HepG2 (cell line): ENCODE results near the gene ESPN. TPM values are rescaled to one million over a fixed set of nuclear protein-coding genes. Genes with fewer than 3 reads are reported as not detected.

ENCODE experiments used
- ATF7 ChIP-seq, 2 experiments: fragments of 450-650 bp in 1 of 2; sonication (generic) in 1 of 2; formaldehyde crosslinking in 1 of 2; IDR thresholded peaks; 2 replicates each; pipeline versions ENCODE4 v1.4.0 to v1.6.1; 2016 to 2020; ENCODE audit warnings: antibody characterized with exemption in 1 of 2, mild to moderate bottlenecking in 1 of 2, missing genetic modification reagents in 1 of 2
- DBP ChIP-seq: sonication (generic); formaldehyde crosslinking; IDR thresholded peaks from 2 replicates; pipeline ENCODE4 v1.4.0; 2020; ENCODE audit warnings: missing genetic modification reagents; ENCODE audit errors: not compliant biosample characterization
- ISL2 ChIP-seq: sonication (generic); formaldehyde crosslinking; IDR thresholded peaks from 2 replicates; pipeline ENCODE4 v1.5.0; 2020; ENCODE audit warnings: missing genetic modification reagents
- KLF6 ChIP-seq: IDR thresholded peaks from 2 replicates; pipeline ENCODE4 v1.8.0; 2016; ENCODE audit warnings: missing biosample characterization, missing genetic modification reagents
- NAIF1 ChIP-seq: sonication (generic); formaldehyde crosslinking; IDR thresholded peaks from 2 replicates; pipeline ENCODE4 v1.5.0; 2020; ENCODE audit warnings: mild to moderate bottlenecking, missing genetic modification reagents, borderline replicate concordance
- NCOA2 ChIP-seq: sonication (generic); formaldehyde crosslinking; IDR thresholded peaks from 2 replicates; pipeline ENCODE4 v1.8.0; 2022; ENCODE audit warnings: inconsistent platforms
- NFE2 ChIP-seq: sonication (generic); formaldehyde crosslinking; IDR thresholded peaks from 2 replicates; pipeline ENCODE4 v1.4.0; 2020; ENCODE audit warnings: missing genetic modification reagents
- REL ChIP-seq: sonication (generic); formaldehyde crosslinking; conservative IDR thresholded peaks from 2 replicates; pipeline ENCODE4 v1.8.0; 2022; ENCODE audit warnings: mild to moderate bottlenecking, missing genetic modification reagents, moderate library complexity
- SAFB2 ChIP-seq: sonication (generic); formaldehyde crosslinking; IDR thresholded peaks from 2 replicates; pipeline ENCODE4 v1.5.1; 2020; ENCODE audit warnings: missing genetic modification reagents, low read depth, mild to moderate bottlenecking, borderline replicate concordance
- SMAD3 ChIP-seq: sonication (generic); formaldehyde crosslinking; IDR thresholded peaks from 2 replicates; pipeline ENCODE4 v1.4.0; 2020; ENCODE audit warnings: missing genetic modification reagents
- SOX13 ChIP-seq, 3 experiments: fragments of 450-650 bp in 1 of 3; sonication (generic) in 1 of 3; formaldehyde crosslinking in 1 of 3; IDR thresholded peaks in 2 of 3; conservative IDR thresholded peaks in 1 of 3; 2 replicates each; pipeline versions ENCODE4 v1.5.0 to v1.6.1; 2016 to 2020; ENCODE audit warnings: antibody characterized with exemption in 1 of 3, mild to moderate bottlenecking in 1 of 3, missing compliant biosample characterization in 1 of 3, missing genetic modification reagents in 1 of 3, moderate library complexity in 1 of 3
- STAG1 ChIP-seq: sonication (generic); formaldehyde crosslinking; IDR thresholded peaks from 2 replicates; pipeline ENCODE4 v1.4.0; 2020; ENCODE audit warnings: missing genetic modification reagents
- TEAD3 ChIP-seq: optimal IDR thresholded peaks from 2 replicates; pipeline ENCODE3; 2016; ENCODE audit warnings: borderline replicate concordance
- ZBTB25 ChIP-seq: IDR thresholded peaks from 2 replicates; pipeline ENCODE4 v1.6.1; 2018; ENCODE audit warnings: missing genetic modification reagents
- ZFP1 ChIP-seq: IDR thresholded peaks from 2 replicates; pipeline ENCODE4 v1.6.1; 2016
- ZMAT5 ChIP-seq: sonication (generic); formaldehyde crosslinking; IDR thresholded peaks from 2 replicates; pipeline ENCODE4 v1.5.0; 2020; ENCODE audit warnings: mild to moderate bottlenecking, low read depth, missing genetic modification reagents, borderline replicate concordance
- ZNF138 ChIP-seq: sonication (generic); formaldehyde crosslinking; IDR thresholded peaks from 2 replicates; pipeline ENCODE4 v1.5.0; 2020; ENCODE audit warnings: mild to moderate bottlenecking, low read depth, missing genetic modification reagents
- ZNF546 ChIP-seq: sonication (generic); formaldehyde crosslinking; conservative IDR thresholded peaks from 2 replicates; pipeline ENCODE4 v1.8.1; 2023; ENCODE audit warnings: mild to moderate bottlenecking, missing genetic modification reagents
- ZNF563 ChIP-seq: sonication (generic); formaldehyde crosslinking; IDR thresholded peaks from 2 replicates; pipeline ENCODE4 v1.8.0; 2022; ENCODE audit warnings: mild to moderate bottlenecking, moderate library complexity, missing genetic modification reagents
- ZNF646 ChIP-seq: sonication (generic); formaldehyde crosslinking; IDR thresholded peaks from 2 replicates; pipeline ENCODE4 v1.9.0; 2021; ENCODE audit warnings: mild to moderate bottlenecking, missing genetic modification reagents
- polyA plus RNA-seq, 8 experiments: library from polyadenylated mRNA; depleted of rRNA in 3 of 8; stranded (reverse) in 7 of 8; unstranded in 1 of 8; fragments of >200 nt; fragmentation: Illumina TruSeq in 4 of 8; extraction: Trizol in 4 of 8; gene quantifications; 2 replicates each; pipeline versions ENCODE4 v1.2.1 to v1.2.3, GENCODE V29; 2011 to 2016; ENCODE audit warnings: low read depth in 4 of 8, missing spikeins in 1 of 8, mixed read lengths in 1 of 8; ENCODE audit not compliant: insufficient read depth in 1 of 8
- total RNA-seq, 5 experiments: library from RNA; depleted of rRNA; stranded (reverse); fragments of >200 nt; fragmentation: Illumina TruSeq; extraction: Trizol; gene quantifications; 2 replicates each; pipeline ENCODE4 v1.2.3, GENCODE V29; 2016; ENCODE audit warnings: low read depth in 1 of 5

ESPN gene
- total and polyA plus RNA-seq, 2 of the 13 experiments (the other 11 are each of a cell fraction or from before 2014, with no cell fraction given) = 48.6 to 54.2 TPM

DNA sequence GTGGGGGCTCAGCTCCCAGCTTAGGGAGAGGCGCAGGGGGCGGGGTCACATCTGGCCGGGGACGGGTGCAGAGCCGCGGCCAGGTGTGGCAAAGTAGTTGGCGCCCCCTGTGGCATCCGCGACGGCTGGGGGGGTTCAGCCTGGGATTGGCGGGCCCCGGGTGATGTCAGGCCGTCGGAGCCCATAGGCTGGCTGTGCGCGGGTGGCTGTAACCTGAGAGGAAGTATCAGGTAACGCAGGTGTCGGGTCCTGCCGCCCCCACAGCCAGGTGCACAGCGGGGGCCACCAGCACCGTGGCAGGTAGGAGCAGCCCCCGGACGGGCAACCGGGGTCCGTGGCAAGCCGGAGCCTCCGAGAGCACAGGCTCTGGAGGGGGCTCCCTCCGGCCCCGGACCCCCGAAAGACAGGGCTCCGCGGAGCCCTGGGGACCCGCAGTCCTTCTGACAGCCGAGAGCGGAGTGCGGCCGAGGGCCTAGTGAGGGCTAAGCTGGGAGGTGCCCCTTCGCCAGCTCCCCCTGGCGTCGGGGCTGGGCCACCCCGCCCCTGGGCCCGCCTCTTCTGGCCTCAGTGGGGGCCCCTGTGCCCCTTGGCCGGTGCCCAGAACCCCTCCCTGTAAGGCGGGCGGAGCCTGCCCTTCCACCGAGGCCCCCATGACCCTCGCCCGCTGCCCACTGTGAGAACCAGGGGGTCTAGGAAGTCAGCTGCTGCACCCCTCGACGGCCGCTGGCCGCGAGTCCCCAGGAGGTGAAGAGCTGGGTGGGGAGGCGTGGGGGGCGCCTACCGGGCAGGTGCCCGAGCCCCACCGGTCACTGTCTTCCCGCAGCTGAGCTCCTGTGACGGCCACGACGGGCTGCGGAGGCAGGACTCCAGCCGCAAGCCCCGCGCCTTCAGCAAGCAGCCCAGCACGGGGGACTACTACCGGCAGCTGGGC, 23.5 kb downstream of the ESPN start (continued):
- no peak for TF ChIP-seq KLF6 (CRISPR knock-in tag)
- no peak for TF ChIP-seq REL
- TF ChIP-seq ZNF138 = 0 out of 2 replicates have a peak, but pooled peaks have one; percentile 35
- no peak for TF ChIP-seq SMAD3 (CRISPR knock-in tag)
- no peak for TF ChIP-seq ZNF646 (CRISPR knock-in tag)
- TF ChIP-seq ZFP1 (CRISPR knock-in tag) = peak; percentile 24; the same call in 1 of the 2 replicates
- TF ChIP-seq ATF7 (IDR thresholded peaks at IDR 0.05) = no peak
- TF ChIP-seq ATF7 (CRISPR knock-in tag; IDR thresholded peaks at IDR 0.05) = peak; percentile 56; the same call in 1 of the 2 replicates
- no peak for TF ChIP-seq SOX13 (IDR thresholded peaks at IDR 0.05)
- TF ChIP-seq SOX13 (CRISPR knock-in tag; conservative IDR thresholded peaks at IDR 0.05 in 1 of 2, IDR thresholded peaks at IDR 0.05 in 1 of 2) = peak in 1 of 2 experiments; percentile 39; a peak in 1 of 4 replicates
- no peak for TF ChIP-seq NFE2 (CRISPR knock-in tag)
- 0 out of 2 replicates have a peak, but pooled peaks have one; percentile 3 for TF ChIP-seq NAIF1 (CRISPR knock-in tag)
- TF ChIP-seq ZBTB25 = no peak
- 0 out of 2 replicates have a peak, but pooled peaks have one; percentile 59 for TF ChIP-seq SAFB2
- 0 out of 2 replicates have a peak, but pooled peaks have one; percentile 60 for TF ChIP-seq ZNF563
- no peak for TF ChIP-seq TEAD3 (CRISPR knock-in tag)
- TF ChIP-seq STAG1 = no peak
- TF ChIP-seq ISL2 (CRISPR knock-in tag) = no peak
- no peak for TF ChIP-seq ZMAT5 (CRISPR knock-in tag)
- TF ChIP-seq DBP = no peak
- TF ChIP-seq ZNF546 (CRISPR knock-in tag) = no peak
- no peak for TF ChIP-seq NCOA2 (CRISPR knock-in tag)
